HG03432 (cell line): ENCODE measurements around the gene C5orf63.
"Not testable (repeated sequence)": the region's sequence is repeated elsewhere in the genome, so short reads cannot be mapped to it uniquely, and the experiment has no call there.

ENCODE experiments used
- ATAC-seq: cut with Tn5 transposase; IDR thresholded peaks from one replicate; pipeline ENCODE4 v1.9.1; 2021; ENCODE audit warnings: mild to moderate bottlenecking, moderate library complexity; ENCODE audit not compliant: unreplicated experiment

Gene C5orf63

GRCh38 chr5:127038550-127038949 lies 34.8 kb downstream of the C5orf63 start:
- ATAC-seq = no peak

GRCh38 chr5:127031863-127032232 lies 41.5 kb downstream of the C5orf63 start:
- no peak for ATAC-seq

GRCh38 chr5:127031147-127031862 lies 42.0 kb downstream of the C5orf63 start:
- ATAC-seq = peak; percentile 21

DNA sequence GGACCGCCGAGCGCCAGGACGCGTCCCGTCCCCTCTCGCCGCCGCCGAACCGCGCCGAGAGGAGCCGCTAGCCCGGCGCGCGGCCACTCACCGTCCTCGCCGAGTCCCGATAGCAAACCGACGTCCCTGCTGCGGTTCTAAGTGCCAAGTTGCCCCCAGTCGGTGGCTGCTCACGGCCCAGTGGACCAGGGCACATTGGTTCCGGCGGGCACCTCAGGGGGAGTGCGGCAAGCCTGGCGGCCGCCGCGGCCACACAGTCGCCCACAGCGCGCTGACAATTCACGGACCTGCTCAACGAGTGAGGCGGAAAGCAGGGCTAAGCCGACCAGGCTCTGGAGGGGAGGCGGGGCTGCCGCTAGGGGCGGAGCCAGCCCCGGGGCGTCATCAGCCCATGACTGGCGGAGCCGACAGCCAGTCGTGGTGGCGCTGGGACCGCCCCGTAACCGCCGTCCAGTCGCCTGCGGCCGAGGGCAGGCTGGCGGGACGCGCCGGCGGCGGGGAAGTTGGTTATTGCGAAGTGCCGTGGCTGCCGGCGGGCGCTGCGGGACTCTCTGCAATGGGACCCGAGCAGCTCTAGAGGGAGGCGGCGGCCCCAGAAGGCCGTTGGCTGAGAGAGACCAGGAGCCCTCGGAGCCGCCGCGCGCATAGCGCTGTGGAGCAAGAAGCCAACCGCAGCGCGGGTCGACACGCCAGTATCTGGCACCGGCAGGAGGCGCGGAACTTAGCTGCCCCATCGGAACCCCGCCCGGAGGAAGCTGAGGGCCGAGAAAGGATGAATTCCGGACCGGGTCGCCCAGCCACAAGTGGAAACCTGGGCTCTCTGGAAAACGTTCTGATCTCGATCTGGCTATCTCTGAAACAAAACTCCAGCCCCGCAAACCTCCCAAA lies 42.8 kb downstream of the C5orf63 start, which contains the start of gene MARCHF3:
Gene MARCHF3, minus strand, starts transcription at position 300 of the 888 bp plus-strand sequence. CDS start 112,387 bp downstream, outside the sequence.
- peak; percentile 96 for ATAC-seq

DNA sequence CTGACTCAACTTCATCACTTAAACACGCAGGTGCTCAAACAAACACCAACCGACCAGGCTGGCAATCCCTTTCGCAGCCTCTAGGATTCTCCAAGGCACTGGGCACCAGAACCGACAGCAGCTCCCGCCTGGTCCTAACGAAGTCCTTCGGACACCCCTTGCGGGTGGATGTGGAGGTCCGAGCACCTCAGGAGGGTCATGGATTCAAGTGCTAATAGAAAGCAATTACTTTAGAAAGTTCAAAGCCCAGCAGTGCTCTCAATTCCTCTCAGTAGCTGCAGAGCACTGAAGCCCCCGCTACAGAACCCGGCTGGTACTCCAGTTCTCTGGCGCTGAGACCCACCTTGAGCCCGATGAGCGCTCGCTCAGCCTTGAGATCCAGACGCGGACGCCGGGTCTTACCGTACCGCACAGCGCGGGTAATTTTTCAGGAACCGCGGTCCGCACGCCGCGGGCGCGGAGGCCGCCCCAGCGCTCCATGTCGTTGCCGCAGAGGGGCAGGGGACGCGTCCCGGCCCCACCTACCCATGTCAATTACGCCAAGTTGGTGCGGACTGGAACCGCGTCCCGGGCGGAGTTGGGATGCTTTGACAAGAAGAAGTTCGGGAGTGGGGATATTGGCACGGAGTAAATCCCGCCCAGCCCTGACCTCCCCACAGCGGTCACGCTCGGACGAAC lies 43.6 kb downstream of the C5orf63 start:
- ATAC-seq = peak; percentile 16

DNA sequence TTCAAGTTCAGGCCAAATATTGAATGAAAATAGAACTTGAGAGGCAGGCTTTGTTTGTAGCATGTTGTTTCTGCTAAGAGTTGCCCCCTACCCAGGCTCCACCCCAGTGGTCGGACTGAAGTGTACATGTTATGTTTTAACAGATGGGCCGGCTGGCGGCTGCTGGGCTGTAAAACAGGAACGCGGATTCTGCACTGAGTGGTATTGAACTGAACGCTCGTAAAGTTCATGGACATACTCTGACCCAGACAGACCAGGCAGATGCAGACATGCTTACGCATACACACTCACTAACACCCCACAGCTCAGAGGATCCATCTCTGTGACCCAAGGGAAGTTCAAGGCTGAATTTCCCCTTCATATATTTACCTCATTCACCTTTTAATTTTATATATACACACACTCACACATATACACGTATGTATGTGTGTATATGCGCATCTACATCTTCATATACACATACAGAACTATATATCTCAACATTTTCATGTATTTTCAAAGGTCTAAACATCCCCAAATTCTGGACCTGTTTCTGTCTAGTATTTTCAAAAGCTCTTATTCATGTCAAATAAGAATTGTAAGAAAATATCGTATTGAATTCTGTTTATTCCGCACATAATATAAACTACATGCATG lies 44.4 kb downstream of the C5orf63 start:
- no peak for ATAC-seq

- ATAC-seq = no peak
Measured at GRCh38 chr5:127027539-127027938, 45.8 kb downstream of the C5orf63 start.

- no peak for ATAC-seq
Measured at GRCh38 chr5:127026166-127026565, 47.1 kb downstream of the C5orf63 start.

DNA sequence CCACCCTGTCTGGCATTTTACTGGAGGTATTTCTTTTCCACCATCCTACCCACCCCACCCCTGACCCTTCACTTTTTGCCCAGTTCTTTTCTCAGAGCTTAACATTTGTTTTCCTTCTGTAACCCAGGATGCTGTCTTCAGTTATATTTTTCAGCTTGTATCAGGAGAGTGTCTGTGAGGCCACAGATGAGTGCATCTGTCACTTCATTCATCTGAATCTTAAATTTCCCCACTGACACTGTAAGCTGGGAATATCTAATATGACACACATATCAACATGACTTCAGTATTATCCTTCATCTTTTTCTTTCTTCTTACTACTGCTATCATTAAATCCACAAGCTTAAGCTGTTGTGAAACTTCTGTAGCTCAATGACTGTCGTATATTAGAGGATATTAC lies 47.8 kb downstream of the C5orf63 start:
- no peak for ATAC-seq

DNA sequence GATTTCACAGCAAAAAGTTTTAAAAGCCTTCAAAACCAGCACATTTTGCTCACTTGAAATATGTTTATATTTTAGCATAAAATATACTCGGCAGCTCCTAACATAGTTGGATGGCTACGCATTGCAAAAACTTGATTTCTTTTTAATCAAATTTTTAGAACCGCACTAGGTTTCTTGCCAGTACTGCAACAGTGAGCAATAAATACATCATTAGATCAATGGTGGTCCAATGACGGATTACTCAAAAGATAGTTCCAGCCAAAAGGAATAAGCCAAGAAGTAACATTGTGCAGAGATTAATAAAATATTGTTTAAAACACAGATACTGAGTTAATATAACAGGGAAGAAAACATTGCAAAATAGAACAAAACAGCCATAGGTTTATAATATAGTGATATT lies 48.5 kb downstream of the C5orf63 start:
- ATAC-seq = no peak

- ATAC-seq = not testable (repeated sequence)
Measured at GRCh38 chr5:127023552-127024191, 49.6 kb downstream of the C5orf63 start.

DNA sequence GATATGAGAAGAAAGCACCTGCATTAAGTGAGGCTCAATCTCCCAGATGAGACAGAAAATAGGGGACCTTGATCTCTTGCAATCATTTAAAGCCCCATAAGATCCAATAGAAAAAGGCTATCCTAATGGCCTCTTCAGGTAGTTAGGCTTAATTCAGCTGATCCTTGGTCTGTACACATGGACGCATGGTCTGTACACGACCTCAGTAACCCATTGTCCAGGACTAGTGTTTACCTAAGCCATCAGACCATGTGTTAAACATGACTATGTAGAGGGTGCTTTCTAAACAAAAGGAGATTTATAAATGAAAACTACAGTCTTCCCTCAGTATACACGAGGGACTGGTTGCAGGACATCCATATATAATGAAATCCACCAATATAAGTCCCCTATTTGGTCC lies 50.5 kb downstream of the C5orf63 start:
- no peak for ATAC-seq

DNA sequence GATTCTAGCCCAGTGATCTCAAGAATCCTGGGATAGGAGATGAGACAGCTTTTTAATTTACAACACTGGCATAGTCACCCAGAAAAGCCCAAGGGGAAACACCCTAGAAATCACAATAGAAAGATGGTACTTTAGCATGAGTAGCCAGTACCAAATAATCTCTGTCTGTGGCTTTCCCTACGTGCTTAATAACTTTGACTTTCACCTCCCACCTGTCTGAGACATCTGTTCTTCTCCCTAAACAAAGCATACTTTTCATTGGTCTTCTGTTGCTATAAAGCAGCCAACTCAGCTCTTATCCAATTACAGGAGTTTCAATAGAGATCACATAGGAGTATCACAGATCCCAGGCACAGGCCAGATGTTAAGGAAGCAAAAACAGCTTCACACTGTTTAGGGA lies 53.4 kb downstream of the C5orf63 start:
- ATAC-seq = peak; percentile 80

GRCh38 chr5:127016722-127017121 lies 56.6 kb downstream of the C5orf63 start:
- not testable (repeated sequence) for ATAC-seq

- ATAC-seq = no peak
Measured at GRCh38 chr5:127015716-127016115, 57.6 kb downstream of the C5orf63 start.

DNA sequence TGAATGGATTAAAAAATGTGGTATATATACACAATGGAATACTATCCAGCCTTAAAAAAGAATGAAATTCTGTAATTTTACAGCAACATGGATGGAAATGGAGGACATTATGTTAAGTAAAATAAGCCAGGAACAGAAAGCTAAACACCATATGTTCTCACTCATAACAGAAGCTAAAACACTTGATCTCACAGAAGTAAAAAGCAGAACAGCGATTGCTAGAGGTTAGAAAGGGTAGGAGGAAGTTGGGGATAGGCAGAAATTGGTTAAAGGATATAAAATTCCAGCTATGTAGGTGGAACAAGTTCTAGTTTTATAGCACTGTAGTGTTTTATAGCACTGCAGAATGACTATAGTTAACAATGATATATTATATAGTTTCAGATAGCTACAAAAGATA lies 58.7 kb downstream of the C5orf63 start:
- peak; percentile 39 for ATAC-seq

DNA sequence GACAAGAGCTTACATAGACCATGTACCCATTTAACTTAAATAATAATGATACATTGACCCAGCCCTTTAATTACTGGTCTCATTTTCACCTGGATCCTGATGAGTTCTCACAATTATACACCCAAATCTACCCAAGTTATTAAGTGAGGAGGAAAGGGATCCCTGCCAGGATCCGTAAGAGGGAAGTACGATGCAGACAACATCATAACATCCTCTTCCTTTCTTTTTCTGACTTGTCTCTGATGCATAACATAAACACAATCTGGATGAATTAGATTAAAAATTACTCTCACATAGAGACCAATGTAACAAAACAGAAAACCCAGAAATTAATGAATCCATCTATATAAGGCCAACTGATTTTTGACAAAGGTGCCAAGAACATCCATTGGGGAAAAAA lies 59.9 kb downstream of the C5orf63 start:
- no peak for ATAC-seq

GRCh38 chr5:127012916-127013315 lies 60.4 kb downstream of the C5orf63 start:
- ATAC-seq = no peak

DNA sequence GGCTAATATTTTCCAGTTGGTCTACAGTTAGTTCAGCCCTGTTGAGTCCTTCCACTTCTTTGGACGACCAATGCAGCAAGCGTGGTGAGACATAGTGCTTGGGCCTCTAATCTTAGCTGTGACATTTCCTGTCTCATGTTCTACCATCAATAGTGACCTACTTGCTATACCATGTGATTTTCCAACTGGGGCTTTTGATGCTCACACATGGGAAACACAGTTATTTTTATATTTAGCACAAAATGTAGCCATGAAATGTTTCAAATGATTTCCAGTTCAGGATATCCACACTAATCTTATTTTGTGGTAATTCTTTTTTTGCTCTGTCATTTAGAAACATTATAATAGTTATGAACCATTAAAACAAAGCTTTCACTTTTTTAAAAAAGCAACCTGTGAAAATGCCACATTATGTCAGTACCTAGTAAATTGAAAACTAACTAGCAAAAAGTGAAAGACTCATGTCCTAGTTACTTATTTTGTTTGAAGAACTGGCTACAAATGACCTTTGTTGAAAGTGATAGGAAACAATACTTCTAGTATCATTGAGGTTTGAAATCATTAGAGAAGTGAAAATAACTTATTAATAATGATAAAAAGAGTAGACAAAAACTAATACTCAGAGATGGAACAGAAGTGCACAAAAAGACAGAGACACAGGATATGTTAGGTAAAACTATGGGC lies 61.2 kb downstream of the C5orf63 start:
- peak; percentile 82 for ATAC-seq

DNA sequence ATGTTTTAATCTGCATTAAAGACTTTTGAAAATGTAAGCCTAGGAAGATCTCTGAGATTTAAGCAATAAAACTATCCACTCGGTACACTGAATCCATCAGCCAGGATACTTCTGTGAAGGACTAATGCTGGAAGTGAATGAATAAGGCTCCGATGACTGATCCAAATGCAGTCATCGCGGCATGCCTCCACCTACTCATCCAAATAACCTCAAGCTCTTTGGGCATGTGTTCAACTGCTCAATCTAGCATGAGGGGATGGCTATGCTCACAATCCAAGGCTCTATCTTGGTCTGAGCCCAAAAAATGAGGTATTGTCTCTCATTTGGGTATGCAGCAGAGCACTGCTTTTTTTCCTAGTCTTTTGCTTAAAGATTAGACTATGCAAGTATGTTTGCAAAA lies 62.1 kb downstream of the C5orf63 start:
- ATAC-seq = no peak
